ENCODE data around the gene GET3. TPM values are rescaled to one million over a fixed set of nuclear protein-coding genes. Genes with fewer than 3 reads are reported as not detected.

GET3 gene
- total and polyA plus RNA-seq, 2 of the 13 experiments (the other 11 are each of a cell fraction or from before 2014, with no cell fraction given), result 57.7 to 59.4 TPM

GRCh38 chr19:12796146-12797071 is 59.1 kb downstream of the GET3 start (continued):
- TF ChIP-seq ZBED4 (CRISPR knock-in tag; IDR thresholded peaks at IDR 0.05; ENCODE audit: borderline replicate concordance) (no peak), MIER2 (CRISPR knock-in tag; IDR thresholded peaks at IDR 0.05) (peak; percentile 55; the same call in 1 of the 2 replicates), ZNF446 (CRISPR knock-in tag; IDR thresholded peaks at IDR 0.05) (no peak), ZNF850 (CRISPR knock-in tag; conservative IDR thresholded peaks at IDR 0.05) (no peak), FOXO4 (CRISPR knock-in tag; conservative IDR thresholded peaks at IDR 0.05) (no peak), ZBTB49 (CRISPR knock-in tag; IDR thresholded peaks at IDR 0.05; ENCODE audit: borderline replicate concordance) (no peak), ZNF674 (CRISPR knock-in tag; IDR thresholded peaks at IDR 0.05; ENCODE audit: low read depth) (no peak), ZNF142 (CRISPR knock-in tag; IDR thresholded peaks at IDR 0.05) (no peak), DRAP1 (CRISPR knock-in tag; IDR thresholded peaks at IDR 0.05) (0 out of 2 replicates have a peak, but pooled peaks have one; percentile 34), MED8 (CRISPR knock-in tag; IDR thresholded peaks at IDR 0.05; ENCODE audit: insufficient replicate concordance) (no peak), MTERF4 (CRISPR knock-in tag; IDR thresholded peaks at IDR 0.05) (peak; percentile 60; the same call in 1 of the 2 replicates)

Measured in HepG2 (cell line).